ENCODE data around the gene ZNF439. TPM values are rescaled to one million over a fixed set of nuclear protein-coding genes. Genes with fewer than 3 reads are reported as not detected.
A peak's percentile ranks its signal among the peaks of the same experiment; 100 is the strongest.

ZNF439 gene
- total and polyA plus RNA-seq, 10 of the 15 experiments (the other 5 are each of a cell fraction or from before 2014, with no cell fraction given): 0.43 to 2.5 (median 1.2) TPM

- intact Hi-C loops (cut with micrococcal nuclease; ENCODE audit: unreplicated experiment): no loop called here
These were observed 38.7 kb downstream of the ZNF439 start for GRCh38 chr19:11887234-11887610.

More at GRCh38 chr19:11887234-11887610, 38.7 kb downstream of the ZNF439 start:
- CTCF ChIA-PET: no interaction called here
- H3K4me2 ChIP-seq (ENCODE audit: control insufficient read depth, insufficient read depth): peak overlapping the region; percentile 79
- no peaks in the 10 kb centered on the region; the same call in 1 of the 2 replicates for H3K4me1 ChIP-seq (ENCODE audit: control insufficient read depth, insufficient read depth, low read length)
- peak overlapping the region; percentile 68; the same call in 1 of the 2 replicates for H3K4me3 ChIP-seq
- SMC1A ChIA-PET (ENCODE audit: uncharacterized antibody, unreplicated experiment): interaction anchor here (1.1 kb wide), 1 partner anchor 90 kb away, joined by 3 read pairs; no protein-coding TSS in a partner anchor
- DNase-seq (ENCODE audit: low read depth, low spot score) (no peak), ATAC-seq (no peak), FAIRE-seq (no peak)
- RAD21 ChIA-PET (ENCODE audit: unreplicated experiment): no interaction called here
- no peaks in the 10 kb centered on the region for H4K20me1 ChIP-seq (ENCODE audit: control insufficient read depth, insufficient read depth)
- no peaks in the 10 kb centered on the region for H3K79me2 ChIP-seq (ENCODE audit: control insufficient read depth, insufficient read depth, low read length)
- H3K27ac ChIP-seq (ENCODE audit: control insufficient read depth, insufficient read depth): no peak overlapping the region
- H3K27me3 ChIP-seq (replicated peaks in 1 of 2; ENCODE audit: control insufficient read depth in 2 of 2, insufficient read depth in 2 of 2, low read length in 1 of 2): no peaks in the 10 kb centered on the region
- H3K36me3 ChIP-seq (ENCODE audit: control insufficient read depth in 2 of 2, insufficient read depth in 2 of 2, low read length in 1 of 2): no peaks in the 10 kb centered on the region
- TF ChIP-seq HDAC2 (IDR thresholded peaks at IDR 0.05) (no peak), ZZZ3 (IDR thresholded peaks at IDR 0.05; ENCODE audit: control insufficient read depth, insufficient read length, low read depth) (no peak), STAT1 (conservative IDR thresholded peaks at IDR 0.05) (no peak), RUNX3 (IDR thresholded peaks at IDR 0.05; ENCODE audit: low read length) (no peak), MEF2B (IDR thresholded peaks at IDR 0.05; ENCODE audit: partially characterized antibody, poor library complexity, severe bottlenecking) (no peak), NFIC (IDR thresholded peaks at IDR 0.05; ENCODE audit: low read depth, low read length) (no peak)
- TF ChIP-seq, protein P1, sequence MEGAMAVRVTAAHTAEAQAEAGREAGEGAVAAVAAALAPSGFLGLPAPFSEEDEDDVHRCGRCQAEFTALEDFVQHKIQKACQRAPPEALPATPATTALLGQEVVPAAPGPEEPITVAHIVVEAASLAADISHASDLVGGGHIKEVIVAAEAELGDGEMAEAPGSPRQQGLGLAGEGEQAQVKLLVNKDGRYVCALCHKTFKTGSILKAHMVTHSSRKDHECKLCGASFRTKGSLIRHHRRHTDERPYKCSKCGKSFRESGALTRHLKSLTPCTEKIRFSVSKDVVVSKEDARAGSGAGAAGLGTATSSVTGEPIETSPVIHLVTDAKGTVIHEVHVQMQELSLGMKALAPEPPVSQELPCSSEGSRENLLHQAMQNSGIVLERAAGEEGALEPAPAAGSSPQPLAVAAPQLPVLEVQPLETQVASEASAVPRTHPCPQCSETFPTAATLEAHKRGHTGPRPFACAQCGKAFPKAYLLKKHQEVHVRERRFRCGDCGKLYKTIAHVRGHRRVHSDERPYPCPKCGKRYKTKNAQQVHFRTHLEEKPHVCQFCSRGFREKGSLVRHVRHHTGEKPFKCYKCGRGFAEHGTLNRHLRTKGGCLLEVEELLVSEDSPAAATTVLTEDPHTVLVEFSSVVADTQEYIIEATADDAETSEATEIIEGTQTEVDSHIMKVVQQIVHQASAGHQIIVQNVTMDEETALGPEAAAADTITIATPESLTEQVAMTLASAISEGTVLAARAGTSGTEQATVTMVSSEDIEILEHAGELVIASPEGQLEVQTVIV (IDR thresholded peaks at IDR 0.05; ENCODE audit: borderline replicate concordance, partially characterized antibody): no peak
- BruUV-seq (replicated peaks): no TSS peak
- POLR2A ChIA-PET: no interaction called here
- in situ Hi-C loops (cut with MboI): no loop called here
- H3K9ac ChIP-seq (ENCODE audit: control insufficient read depth, insufficient read depth, low read length): no peak overlapping the region
- H2AFZ ChIP-seq (ENCODE audit: control insufficient read depth, low read depth, low read length): peak overlapping the region; percentile 82
- H3K9me3 ChIP-seq (replicated peaks; ENCODE audit: control insufficient read depth, insufficient read depth, low read length): no peaks in the 10 kb centered on the region; the same call in 2 of the 3 replicates
- WGBS (ENCODE audit: insufficient coverage, insufficient replicate concordance, low lambda C conversion rate, missing lambda C conversion rate): 27% methylated on average over 7 of the region's 7 CpGs

Data from GM12878 (cell line).